HG03280 (cell line): ENCODE results near the gene CNNM2.
"Not testable (repeated sequence)": the region's sequence is repeated elsewhere in the genome, so short reads cannot be mapped to it uniquely, and the experiment has no call there.

Source experiments
- ATAC-seq: cut with Tn5 transposase; IDR thresholded peaks from one replicate; pipeline ENCODE4 v1.9.1; 2021; ENCODE audit warnings: mild to moderate bottlenecking, moderate library complexity; ENCODE audit not compliant: unreplicated experiment

CNNM2 gene

DNA sequence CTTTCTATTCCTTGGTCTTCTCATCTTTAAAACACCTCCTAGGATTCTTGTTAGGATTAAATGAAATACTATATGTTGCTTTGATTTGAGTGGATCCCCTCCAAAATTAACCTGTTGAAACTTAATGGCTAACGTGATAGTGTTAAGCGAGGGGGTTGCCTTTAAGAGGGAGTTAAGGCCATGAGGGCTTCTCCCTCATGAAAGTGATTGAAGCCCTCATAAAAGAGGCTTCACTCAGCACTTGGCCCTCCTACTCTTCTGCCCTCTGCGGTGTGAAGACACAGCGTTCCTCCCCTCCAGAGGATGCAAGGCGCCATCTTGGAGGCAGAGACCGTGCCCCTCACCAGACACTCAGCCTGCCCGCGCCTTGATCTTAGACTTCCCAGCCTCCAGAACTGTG is 46.6 kb downstream of the CNNM2 start:
- no peak for ATAC-seq

DNA sequence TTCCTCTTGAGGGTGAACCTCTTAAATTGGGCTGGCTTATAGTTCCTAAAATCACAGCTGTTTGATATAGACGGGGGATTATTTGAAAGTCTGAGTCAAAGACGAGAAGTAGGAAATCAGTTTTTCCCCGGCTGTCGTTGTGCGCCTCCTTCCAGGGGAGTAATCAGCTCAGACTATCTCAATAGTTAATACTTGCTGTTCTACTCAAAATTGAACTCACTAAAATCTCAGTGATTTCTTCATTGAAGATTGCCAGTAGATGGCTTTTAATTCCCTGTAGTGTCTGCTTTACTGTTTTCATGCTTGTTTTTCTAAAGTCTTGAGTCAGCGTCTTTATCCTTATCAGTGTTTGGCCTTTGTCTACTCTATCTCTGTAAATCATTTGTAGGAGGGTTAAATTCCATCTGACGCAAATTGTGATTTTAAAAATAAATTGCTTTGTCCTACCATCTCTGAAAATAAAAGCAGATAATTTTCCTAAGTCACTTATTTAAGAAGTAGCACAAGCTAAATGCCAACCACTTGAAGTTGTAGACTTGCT is 47.3 kb downstream of the CNNM2 start:
- ATAC-seq: no peak

DNA sequence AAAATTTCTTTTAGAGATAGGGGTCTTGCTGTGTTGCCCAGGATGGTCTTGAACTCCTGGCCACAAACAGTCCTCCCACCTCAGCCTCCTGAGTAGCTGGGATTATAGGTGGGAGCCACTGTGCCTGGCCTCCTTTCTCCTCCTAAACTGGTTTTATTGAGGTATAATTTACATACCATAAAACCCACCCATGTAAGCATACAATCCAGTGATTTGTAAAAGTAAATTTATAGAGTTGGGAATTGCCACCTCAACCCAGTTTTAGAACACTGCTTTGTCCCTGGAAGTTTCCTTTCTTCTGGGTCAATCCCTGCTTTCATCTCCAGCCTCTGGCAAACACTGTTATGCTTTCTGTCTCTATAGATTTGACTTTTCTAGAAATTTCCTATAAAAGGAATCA is 49.0 kb downstream of the CNNM2 start:
- ATAC-seq: no peak

DNA sequence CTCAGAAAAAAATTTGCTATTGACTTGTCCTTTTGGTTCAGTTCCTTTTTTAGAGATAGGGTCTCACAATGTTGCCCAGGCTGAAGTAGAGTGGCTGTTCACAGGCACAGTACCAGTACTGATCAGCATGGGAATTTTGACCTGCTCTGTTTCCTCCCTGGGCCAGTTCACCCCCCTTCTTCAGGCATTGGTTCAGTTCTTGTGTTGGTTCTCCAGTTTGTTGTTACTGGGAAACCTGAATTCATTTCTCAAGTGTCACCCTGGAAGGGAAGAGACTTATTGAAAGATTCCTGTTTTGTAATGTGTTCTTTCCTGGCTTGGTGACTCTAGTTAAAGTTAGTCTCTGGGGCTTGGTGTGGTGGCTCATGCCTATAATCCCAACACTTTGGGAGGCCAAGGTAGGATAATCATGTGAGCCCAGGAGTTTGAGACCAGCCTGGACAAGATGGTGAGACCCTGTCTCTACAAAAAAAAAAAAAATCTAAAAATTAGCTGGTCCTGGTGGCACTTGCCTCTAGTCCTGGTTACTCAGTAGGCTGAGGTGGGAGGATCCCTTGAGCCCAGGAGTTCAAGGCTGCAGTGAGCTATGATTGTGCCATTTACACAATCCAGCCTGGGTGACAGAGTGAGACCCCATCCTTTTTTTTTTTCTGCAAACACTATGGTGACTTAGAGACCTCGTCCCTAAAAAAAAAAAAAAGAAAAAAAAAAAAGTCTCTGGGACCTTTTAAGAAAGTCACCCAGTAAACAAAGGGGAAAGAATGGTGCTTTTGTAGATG is 52.7 kb downstream of the CNNM2 start:
- ATAC-seq: no peak

DNA sequence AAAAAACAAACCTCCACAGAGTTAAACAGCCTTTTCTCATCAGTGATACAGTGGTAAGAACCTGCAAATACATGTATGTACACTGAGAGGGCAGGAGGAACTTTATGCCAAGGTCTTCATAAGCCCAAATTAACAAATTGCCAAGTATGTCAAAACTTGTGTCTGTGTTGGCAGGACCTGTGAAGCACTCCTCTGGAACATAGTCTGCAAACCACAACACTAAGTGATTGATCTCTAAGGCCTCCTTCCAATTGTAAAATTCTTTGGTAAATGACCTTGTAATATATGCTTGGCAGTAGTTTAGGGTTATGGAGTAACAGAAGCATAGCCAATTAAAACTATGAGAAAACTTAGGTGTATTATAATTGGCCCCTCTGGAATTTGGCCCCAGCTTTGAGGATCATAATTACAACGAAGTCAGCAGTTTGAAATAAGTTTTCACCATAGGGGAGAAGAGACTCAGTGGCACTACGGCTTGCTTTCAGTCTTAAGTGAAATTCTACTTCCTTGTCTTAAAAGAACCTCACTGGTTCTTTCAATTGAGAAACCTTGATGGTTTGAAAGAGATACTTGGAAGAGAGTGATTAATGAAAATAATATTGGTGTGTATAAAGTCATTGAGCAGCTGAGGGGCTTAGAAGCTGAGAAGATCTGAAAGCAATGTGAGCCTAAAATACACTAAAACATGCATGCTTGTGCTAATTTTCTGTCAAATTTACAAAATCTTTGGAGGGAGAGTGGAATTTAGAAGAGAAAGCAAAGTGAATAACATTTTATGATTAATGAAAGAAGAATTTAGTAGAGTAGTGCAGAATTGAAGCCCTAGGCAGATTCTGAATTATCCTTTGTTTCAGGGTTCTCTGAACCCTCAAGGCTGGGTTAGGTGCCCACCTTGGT is 57.6 kb downstream of the CNNM2 start:
- no peak for ATAC-seq

DNA sequence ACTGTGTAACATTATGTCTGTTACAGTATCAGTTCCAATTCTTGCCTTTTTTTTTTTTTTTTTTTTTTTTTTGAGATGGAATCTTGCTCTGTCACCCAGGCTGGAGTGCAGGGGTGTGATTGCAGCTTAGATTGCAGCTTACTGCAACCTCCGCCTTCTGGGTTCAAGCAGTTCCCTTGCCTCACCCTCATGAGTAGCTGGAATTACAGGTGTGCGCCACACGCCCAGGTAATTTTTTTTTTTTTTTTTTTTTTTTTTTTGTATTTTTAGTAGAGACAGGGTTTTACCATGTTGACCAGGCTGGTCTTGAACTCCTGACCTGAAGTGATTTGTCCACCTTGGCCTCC is 58.3 kb downstream of the CNNM2 start:
- ATAC-seq: not testable (repeated sequence)

DNA sequence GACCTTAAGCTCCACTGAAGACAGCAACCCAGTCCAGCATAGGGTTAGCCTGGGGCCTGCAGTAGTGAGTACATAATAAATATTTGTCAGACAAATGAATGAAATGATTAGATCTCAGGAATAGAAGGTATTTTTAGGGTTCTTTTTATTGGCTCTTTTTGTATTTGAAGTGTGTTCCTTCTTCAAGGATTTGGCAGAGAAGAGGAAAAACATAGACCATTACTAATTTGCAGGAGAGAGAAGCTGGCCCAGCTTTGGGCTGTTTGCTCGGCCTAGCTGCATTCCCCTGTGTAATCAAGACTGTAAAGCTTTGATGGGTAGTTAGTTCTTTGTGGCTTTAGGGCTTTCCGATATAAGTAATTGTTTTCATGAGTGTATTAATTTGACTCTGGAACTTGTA is 64.2 kb downstream of the CNNM2 start:
- ATAC-seq: no peak

DNA sequence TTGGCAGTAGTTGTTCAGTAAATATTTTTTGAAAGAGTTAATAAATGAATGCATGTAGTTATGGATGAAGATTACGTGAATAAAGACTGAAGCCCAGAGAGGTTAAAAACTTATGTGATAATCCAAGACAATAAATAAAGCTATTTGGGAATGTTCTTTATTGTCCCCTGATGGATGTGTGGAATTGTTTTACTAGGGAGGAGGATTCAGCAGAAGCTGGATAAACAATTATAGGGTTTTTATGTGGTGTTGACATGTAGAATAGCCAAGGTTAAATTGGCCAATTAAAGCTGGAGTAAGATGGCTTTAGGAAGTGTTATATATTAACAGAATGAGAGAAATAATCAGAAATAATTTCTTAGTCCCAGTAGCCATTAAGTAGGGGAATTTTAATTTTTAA is 66.0 kb downstream of the CNNM2 start:
- ATAC-seq: no peak

DNA sequence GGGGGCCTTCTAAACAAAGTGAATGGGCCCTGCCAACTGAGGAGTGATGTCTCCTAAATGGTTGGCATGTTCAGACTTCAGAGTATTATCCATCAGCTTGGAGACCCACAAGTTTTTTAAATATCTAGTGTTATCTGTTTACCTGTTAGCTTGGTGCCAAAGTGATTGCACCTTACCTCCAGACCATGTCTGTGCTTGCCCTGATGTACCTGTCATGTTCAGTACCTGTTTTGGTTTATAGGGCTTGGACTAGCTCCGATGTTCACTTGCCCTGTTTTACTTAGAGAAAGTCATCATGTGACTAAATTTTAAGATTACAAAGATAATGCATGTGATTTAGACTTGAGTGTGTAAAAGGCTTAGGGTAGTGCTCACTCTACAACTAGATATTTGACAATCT is 67.7 kb downstream of the CNNM2 start:
- ATAC-seq: no peak

DNA sequence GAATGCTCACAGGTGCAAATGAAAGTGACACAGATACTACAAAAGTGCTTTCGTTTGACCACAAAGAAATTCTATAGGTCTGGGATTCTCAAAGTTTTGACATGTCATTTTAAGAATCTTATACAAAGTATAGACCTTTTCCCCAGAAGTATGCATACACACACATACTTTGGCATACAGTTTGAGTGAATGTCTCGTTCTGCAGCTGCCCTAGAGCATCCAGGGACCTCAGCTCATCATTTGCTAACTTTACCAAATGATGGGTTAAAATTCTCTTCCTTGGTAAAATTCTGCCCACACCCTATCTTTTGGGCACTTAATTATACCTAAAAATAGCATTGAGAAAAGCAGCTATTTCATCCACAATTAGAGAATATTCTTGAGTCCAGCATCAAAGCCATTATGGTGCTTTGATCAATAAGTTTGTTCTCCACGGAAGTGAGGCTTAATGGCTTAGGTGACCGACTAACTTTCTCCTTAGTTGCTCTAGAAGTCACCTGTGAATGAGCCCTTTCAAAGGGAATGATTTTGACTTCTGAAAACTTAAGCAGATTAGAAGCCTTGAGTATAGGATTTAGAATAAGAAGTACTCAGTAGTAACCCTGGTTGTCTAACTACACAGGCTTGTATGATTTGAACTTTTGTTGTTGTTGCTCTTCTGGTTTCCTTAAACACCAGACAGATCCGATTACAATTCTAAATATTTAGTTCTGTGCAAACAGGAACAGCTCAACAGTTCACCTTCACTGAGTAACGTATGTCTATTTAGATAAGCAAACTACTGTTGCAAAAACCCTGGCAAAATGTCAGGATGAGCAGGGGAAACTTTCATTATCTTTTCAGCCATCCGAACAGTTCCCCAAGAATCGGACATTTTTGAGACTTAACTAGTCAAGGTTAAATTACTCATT is 70.6 kb downstream of the CNNM2 start:
- no peak for ATAC-seq

DNA sequence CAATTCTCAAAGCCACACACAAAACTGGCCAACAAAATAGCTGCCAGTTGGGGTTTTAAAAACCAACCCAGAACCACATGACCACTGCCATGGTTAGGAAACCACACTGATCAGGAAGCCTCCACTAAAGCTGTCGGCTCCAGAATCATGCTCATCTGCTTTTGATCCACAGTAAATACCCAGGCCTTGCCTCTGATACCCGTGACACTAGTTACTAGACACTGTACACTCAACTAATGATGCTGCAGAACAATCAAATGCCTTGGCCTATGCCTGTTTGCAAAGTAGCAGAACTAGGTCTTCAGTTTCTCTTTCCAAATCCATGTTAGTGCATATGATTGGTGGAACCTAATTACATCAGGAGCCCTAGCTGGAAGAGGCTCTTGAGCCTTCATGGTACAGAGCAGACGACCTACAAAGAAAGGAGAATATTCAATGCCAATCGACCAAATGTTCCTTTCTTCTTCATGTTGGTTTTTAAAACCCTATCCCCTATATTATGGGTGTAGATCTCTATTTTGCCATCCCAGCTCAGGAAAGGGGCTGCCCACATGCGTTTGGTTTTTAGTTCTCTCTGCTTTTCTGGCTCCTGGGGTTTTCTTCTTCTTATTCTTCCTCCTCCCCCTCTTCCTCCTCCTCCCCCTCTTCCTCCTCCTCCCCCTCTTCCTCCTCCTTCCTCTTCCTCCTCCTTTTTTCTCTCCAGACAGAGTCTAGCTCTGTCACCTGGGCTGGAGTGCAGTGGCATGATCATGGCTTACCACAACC is 76.6 kb downstream of the CNNM2 start:
- no peak for ATAC-seq

DNA sequence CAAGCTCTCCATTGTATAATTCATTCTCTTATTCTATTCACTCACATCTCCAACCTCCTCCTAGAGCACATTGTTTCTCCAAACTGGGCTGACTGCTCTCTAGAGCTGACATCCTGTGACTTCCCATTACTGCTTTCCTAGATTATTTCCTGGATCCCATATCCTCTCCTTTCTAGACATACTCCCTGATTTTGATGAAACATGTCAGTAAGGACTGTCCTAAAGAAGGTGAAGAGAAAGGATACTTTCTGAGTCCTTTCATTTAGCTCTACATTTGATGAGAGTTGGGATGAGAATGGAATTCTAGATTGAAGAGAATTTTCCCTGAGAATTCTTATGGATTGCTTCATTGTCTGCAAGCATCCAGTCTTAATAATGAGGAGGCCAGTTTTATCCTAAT is 78.8 kb downstream of the CNNM2 start:
- no peak for ATAC-seq

DNA sequence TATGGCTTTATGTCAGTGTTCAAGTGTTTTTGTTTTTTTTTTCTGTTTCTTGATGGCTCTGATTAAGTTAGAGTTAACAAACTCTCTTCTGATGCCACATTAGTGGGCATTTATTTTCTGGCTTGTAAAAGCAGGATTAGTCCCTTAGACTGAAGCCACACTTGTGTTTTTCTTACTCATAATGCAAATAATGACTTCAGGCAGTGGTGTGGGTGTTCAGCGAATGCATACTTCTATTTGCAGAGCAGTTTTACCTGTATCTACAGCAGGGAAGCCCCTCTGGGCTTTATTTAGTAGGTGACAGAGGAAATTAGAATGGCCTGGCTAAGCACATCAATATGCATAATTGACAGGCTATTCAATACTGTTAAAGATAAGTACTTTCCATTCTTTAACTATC is 79.9 kb downstream of the CNNM2 start:
- peak; percentile 59 for ATAC-seq

DNA sequence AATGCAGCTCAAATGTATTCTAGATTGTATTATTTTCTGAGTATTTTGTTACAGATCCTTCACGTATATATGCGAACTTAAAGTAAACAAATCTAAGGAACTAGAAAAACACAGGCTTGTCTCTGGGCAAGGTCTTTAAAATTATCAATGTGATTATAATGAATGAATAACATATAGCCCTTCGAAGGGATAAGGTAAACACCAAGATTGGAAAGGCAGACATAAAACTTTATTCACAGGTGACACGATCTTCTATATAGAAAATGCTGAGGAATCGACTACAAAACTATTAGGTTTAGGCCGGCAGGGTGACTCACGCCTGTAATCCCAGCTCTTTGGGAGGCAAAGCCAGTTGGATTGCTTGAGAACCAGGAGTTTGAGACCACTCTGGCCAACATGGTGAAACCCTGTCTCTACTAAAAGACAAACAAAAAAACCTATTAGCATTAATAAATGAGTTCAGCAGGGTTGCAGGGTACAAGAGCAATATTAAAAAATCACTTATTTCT is 80.4 kb downstream of the CNNM2 start:
- ATAC-seq: no peak

DNA sequence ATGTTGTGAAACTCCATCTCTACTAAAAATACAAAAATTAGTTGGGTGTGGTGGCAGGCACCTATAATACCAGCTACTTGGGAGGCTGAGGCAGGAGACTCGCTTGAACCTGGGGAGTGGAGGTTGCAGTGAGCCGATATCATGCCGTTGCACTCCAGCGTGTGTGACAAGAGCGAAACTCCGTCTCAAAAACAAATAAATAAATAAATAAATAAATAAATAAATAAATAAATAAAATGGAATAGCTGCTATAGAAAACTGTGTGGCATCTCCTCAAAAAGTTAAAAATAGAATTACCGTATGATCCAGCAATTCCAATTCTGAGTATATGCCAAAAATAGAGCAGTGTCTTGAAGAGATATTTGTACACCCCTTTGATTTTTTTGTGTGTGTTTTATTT is 82.0 kb downstream of the CNNM2 start:
- ATAC-seq: not testable (repeated sequence)

DNA sequence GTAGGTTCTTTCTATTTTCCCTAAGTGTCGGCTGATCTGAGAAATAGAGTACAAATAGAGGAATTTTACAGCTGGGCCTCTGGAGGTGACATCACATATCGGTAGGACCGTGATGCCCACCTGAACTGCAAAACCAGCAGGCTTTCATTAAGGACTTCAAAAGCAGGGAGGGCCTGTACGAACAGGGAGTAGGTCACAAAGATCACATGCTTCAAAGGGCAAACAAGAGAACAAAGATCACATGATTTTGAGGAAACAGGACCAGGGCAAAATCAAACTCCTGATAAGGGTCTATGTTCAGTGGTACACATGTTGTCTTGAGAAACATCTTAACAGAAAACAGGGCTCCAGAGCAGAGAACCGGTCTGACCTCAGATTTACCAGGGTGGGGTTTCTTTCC is 88.9 kb downstream of the CNNM2 start:
- no peak for ATAC-seq

DNA sequence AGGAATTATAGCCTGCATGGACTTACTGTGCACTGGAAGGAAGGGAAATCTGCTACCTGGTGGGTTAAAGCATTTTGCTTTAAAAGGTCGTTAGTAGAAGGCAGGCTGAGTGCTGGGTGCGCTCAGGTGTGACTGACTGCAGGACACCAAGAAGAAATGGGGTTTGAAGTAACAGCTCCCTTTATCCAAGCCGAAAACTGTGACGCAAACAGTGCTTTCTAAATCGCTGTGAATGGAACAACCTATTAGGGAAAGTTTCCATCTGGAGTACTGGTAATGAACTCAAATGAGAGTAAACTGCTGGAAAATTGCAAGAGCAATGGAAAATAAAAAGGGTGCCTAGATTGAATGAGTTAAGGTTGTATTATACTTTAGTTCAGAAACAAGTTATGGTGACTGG is 95.3 kb downstream of the CNNM2 start:
- no peak for ATAC-seq

DNA sequence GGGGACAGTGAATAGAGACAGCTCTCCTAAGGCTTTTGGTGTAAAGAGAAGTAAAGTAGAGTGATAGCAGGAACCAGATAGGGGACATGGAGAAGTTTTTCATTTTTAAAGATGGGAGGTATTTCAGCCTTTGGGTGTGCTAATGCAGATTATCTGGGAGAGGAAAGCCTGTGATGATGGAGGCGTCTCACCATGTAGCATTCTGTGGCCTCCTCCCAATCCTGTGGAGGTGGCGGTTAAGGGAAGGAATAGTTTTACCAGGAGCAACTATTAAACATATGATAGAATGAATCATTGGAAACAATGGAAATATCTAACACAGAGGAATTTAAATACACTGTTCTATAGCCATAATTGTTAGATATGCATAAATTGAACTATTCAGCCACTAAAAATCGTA is 101.3 kb downstream of the CNNM2 start:
- ATAC-seq: no peak

DNA sequence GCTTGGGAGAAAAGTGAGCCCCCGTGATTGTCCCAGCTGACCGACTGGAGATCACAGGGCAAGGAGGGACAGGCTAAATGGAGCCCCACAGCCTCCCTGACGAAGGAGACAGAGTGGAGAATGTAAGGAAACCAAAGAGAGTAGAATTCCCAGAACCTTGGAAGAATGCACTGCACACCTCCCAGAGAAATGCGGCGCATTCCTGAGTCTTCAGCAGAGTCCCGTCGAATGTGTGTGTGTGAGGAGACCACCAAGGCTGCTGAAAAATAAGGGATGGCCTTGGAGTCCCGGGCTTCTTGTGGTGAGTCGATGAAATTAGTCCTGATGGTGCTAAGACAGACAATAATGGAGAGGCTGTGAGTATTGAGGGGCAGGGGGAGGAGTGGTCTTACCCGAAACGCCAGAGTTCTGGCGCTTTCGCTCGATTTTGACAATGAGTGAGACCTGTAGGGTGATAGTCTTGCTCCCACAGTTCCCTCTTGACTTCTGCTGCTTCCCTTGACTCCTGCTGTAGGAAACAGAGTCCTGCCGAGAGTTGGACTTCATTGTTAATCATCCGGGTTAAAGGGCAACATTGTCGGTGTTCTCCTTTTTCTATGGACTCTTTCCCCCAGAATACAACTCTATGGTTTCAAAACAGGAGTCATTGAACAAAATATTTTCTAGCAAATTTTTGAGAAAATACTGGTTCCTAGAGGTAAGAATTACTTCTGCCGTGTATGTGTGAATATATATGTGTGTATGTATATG is 103.2 kb downstream of the CNNM2 start:
- no peak for ATAC-seq
